NCI-H82 treated with DMSO at 0.1 percent for 48 hours (cell line): Measurements from ENCODE around the gene NAE1.
"Not testable (repeated sequence)": the region's sequence is repeated elsewhere in the genome, so short reads cannot be mapped to it uniquely, and the experiment has no call there.

ENCODE experiments used
- DNase-seq: peaks from one replicate; lab custom pipeline; 2025; ENCODE audit not compliant: unreplicated experiment; lab: John Stamatoyannopoulos, UW

The NAE1 gene

GRCh38 chr16:66830422-66831404 is at the start of gene NAE1:
TSS of gene NAE1 (minus strand) at chr16:66830976. CDS start at chr16:66830899, 77 bp downstream.
- peak; percentile 69 for DNase-seq

- DNase-seq = no peak
These were observed 47.3 kb upstream of the NAE1 start for GRCh38 chr16:66878067-66878466.

- no peak for DNase-seq
These were observed 43.5 kb upstream of the NAE1 start for GRCh38 chr16:66874079-66874775.

- no peak for DNase-seq
These were observed 42.9 kb upstream of the NAE1 start for GRCh38 chr16:66873685-66874055.

GRCh38 chr16:66872943-66873684 is 42.3 kb upstream of the NAE1 start:
- DNase-seq = peak; percentile 10

- no peak for DNase-seq
These were observed 41.8 kb upstream of the NAE1 start for GRCh38 chr16:66872559-66872942.

GRCh38 chr16:66871840-66872239 is 41.1 kb upstream of the NAE1 start:
- no peak for DNase-seq

- not testable (repeated sequence) for DNase-seq
These were observed 40.6 kb upstream of the NAE1 start for GRCh38 chr16:66871363-66871762.

GRCh38 chr16:66869424-66869823 is 38.6 kb upstream of the NAE1 start:
- DNase-seq = no peak

- DNase-seq = no peak
These were observed 32.9 kb upstream of the NAE1 start for GRCh38 chr16:66863707-66864106.

GRCh38 chr16:66862023-66862520 is 31.3 kb upstream of the NAE1 start:
- DNase-seq = no peak

GRCh38 chr16:66859397-66860068 is 28.8 kb upstream of the NAE1 start:
- DNase-seq = no peak

- DNase-seq = no peak
These were observed 28.1 kb upstream of the NAE1 start for GRCh38 chr16:66858740-66859396.

- no peak for DNase-seq
These were observed 26.7 kb upstream of the NAE1 start for GRCh38 chr16:66857437-66857836.

- DNase-seq = no peak
These were observed 26.0 kb upstream of the NAE1 start for GRCh38 chr16:66856801-66857200.

GRCh38 chr16:66856184-66856730 is 25.5 kb upstream of the NAE1 start:
- no peak for DNase-seq

GRCh38 chr16:66853261-66854139 is 22.7 kb upstream of the NAE1 start:
- no peak for DNase-seq

GRCh38 chr16:66851166-66851964 is 20.6 kb upstream of the NAE1 start:
- DNase-seq = no peak
